Measurements from ENCODE around the gene ADGRL1. TPM values are rescaled to one million over a fixed set of nuclear protein-coding genes. Genes with fewer than 3 reads are reported as not detected.

ADGRL1 gene
- total and polyA plus RNA-seq, 2 donors (not counting 1 experiment from before 2014, with no cell fraction given) = 0.64 to 1.8 TPM

- POLR2A ChIA-PET = no interaction called here
- H3K36me3 ChIP-seq (replicated peaks in 1 of 2; ENCODE audit: control extremely low read depth in 1 of 2, control insufficient read depth in 1 of 2, extremely low read depth in 1 of 2, insufficient read depth in 2 of 2, low read length in 1 of 2) = no peaks in the 10 kb centered on the region
- peaks cover 11% of the 10 kb centered on the region for H3K27me3 Mint-ChIP-seq
- no peak overlapping the region for H3K4me3 Mint-ChIP-seq
- H3K9me3 ChIP-seq (ENCODE audit: control extremely low read depth in 1 of 3, control insufficient read depth in 2 of 3, insufficient read depth in 1 of 3, low read length in 2 of 3) = no peaks in the 10 kb centered on the region
- CTCF ChIA-PET = no interaction called here
- no peaks in the 10 kb centered on the region for H4K20me1 ChIP-seq (ENCODE audit: control insufficient read depth, insufficient read depth, low read length, poor library complexity, severe bottlenecking)
- no peak for DNase-seq
- no peaks in the 10 kb centered on the region for H3K79me2 ChIP-seq (ENCODE audit: control insufficient read depth, insufficient read depth, low read length)
- H3K27ac ChIP-seq (ENCODE audit: low read length in 2 of 2) = no peak overlapping the region
- no peak overlapping the region for H2AFZ ChIP-seq (ENCODE audit: insufficient read depth, low read depth, low read length, poor library complexity, severe bottlenecking)
- TF ChIP-seq CTCF (IDR thresholded peaks at IDR 0.05) (no peak), EZH2 (IDR thresholded peaks at IDR 0.05; ENCODE audit: borderline replicate concordance, insufficient read depth, low read depth, low read length, poor library complexity, severe bottlenecking) (no peak)
- no peak overlapping the region for H3K27ac Mint-ChIP-seq
- H3K4me1 Mint-ChIP-seq = no peaks in the 10 kb centered on the region
- no peaks in the 10 kb centered on the region for H3K27me3 ChIP-seq (replicated peaks in 1 of 4; ENCODE audit: control extremely low read depth in 1 of 4, control insufficient read depth in 3 of 4, insufficient read depth in 4 of 4, low read length in 3 of 4)
- ATAC-seq (ENCODE audit: low read depth) = no peak
- H3K4me2 ChIP-seq (replicated peaks; ENCODE audit: low read depth, low read length, poor library complexity, severe bottlenecking) = no peak overlapping the region
- intact Hi-C loops (cut with micrococcal nuclease) = no loop called here
- H3K9ac ChIP-seq (ENCODE audit: low read length) = no peak overlapping the region
- WGBS (ENCODE audit: insufficient coverage) = 98% methylated on average over 5 of the region's 5 CpGs
- H3K9me3 Mint-ChIP-seq (ENCODE audit: insufficient read depth) = no peaks in the 10 kb centered on the region
- H3K4me3 ChIP-seq (ENCODE audit: control extremely low read depth in 1 of 5, extremely low read depth in 1 of 5, insufficient read depth in 1 of 5, low read depth in 2 of 5, low read length in 4 of 5) = no peak overlapping the region
- no peaks in the 10 kb centered on the region for H3K4me1 ChIP-seq (ENCODE audit: control insufficient read depth in 2 of 2, insufficient read depth in 2 of 2, low read length in 2 of 2)
Observed at GRCh38 chr19:14185158-14185557, 20.8 kb downstream of the ADGRL1 start.

DNA sequence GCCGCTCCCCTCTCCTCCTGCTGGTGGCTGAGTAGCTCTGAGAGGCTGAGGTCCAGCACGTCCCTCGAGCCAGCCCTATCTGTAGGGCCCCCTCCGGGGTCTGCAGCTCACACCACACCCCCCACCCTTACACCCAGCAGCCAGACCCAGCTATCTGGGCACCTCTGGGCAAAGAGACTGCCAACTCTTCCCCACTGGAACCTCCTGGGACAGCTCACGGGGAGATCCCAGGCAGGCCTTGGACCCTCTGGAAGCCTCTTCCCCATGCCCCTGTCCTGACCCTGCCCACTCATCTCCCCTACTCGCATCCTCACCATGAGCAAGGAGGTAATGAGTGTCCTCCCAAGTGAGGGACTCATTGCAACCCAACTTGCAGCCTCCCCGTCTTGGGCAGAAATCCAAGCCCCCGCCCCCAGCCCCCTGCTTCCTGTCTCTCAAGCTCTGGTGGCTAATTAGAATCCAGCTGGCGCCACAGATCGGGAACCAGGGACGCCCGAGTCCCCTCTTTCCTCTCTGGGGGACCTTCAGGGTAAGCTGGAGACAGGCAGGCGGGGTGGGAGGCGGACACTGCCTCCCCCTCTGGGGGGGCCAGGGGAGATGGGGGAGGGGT lies 22.1 kb downstream of the ADGRL1 start:
- Histone ChIP-seq H3K27ac (ENCODE audit: low read length in 2 of 2) (no peak overlapping the region), H3K27me3 (replicated peaks in 1 of 4; ENCODE audit: control extremely low read depth in 1 of 4, control insufficient read depth in 3 of 4, insufficient read depth in 4 of 4, low read length in 3 of 4) (no peaks in the 10 kb centered on the region), H3K36me3 (replicated peaks in 1 of 2; ENCODE audit: control extremely low read depth in 1 of 2, control insufficient read depth in 1 of 2, extremely low read depth in 1 of 2, insufficient read depth in 2 of 2, low read length in 1 of 2) (no peaks in the 10 kb centered on the region), H3K4me3 (ENCODE audit: control extremely low read depth in 1 of 5, extremely low read depth in 1 of 5, insufficient read depth in 1 of 5, low read depth in 2 of 5, low read length in 4 of 5) (no peak overlapping the region), H4K20me1 (ENCODE audit: control insufficient read depth, insufficient read depth, low read length, poor library complexity, severe bottlenecking) (no peaks in the 10 kb centered on the region), H3K79me2 (ENCODE audit: control insufficient read depth, insufficient read depth, low read length) (no peaks in the 10 kb centered on the region), H3K9me3 (ENCODE audit: control extremely low read depth in 1 of 3, control insufficient read depth in 2 of 3, insufficient read depth in 1 of 3, low read length in 2 of 3) (no peaks in the 10 kb centered on the region), H3K4me2 (replicated peaks; ENCODE audit: low read depth, low read length, poor library complexity, severe bottlenecking) (no peak overlapping the region), H3K4me1 (ENCODE audit: control insufficient read depth in 2 of 2, insufficient read depth in 2 of 2, low read length in 2 of 2) (no peaks in the 10 kb centered on the region), H3K9ac (ENCODE audit: low read length) (no peak overlapping the region), H2AFZ (ENCODE audit: insufficient read depth, low read depth, low read length, poor library complexity, severe bottlenecking) (no peak overlapping the region)
- TF ChIP-seq EZH2 (IDR thresholded peaks at IDR 0.05; ENCODE audit: borderline replicate concordance, insufficient read depth, low read depth, low read length, poor library complexity, severe bottlenecking) (no peak), CTCF (IDR thresholded peaks at IDR 0.05) (no peak)
- H3K27ac Mint-ChIP-seq = no peak overlapping the region
- no peak overlapping the region for H3K4me3 Mint-ChIP-seq
- intact Hi-C loops (cut with micrococcal nuclease) = no loop called here
- no peaks in the 10 kb centered on the region for H3K9me3 Mint-ChIP-seq (ENCODE audit: insufficient read depth)
- H3K27me3 Mint-ChIP-seq = peaks cover 11% of the 10 kb centered on the region
- 70% methylated on average over 7 of the region's 14 CpGs for WGBS (ENCODE audit: insufficient coverage)
- ATAC-seq (ENCODE audit: low read depth) = no peak
- CTCF ChIA-PET = interaction anchor here (0.9 kb wide), 1 partner anchor 47 kb away, joined by 3 read pairs; the partner anchor contains the start of gene ASF1B
- DNase-seq = no peak
- no peaks in the 10 kb centered on the region for H3K4me1 Mint-ChIP-seq
- POLR2A ChIA-PET = no interaction called here

Measured in B cell (primary cell).